ENCODE data around the gene TGFB1.
"Not testable (repeated sequence)": the region's sequence is repeated elsewhere in the genome, so short reads cannot be mapped to it uniquely, and the experiment has no call there.

Gene TGFB1

GRCh38 chr19:41302624-41303351, 50.9 kb downstream of the TGFB1 start:
- peak; percentile 80 for DNase-seq (ENCODE audit: low read depth in 2 of 2)

GRCh38 chr19:41300555-41300954, 53.2 kb downstream of the TGFB1 start:
- no peak for DNase-seq (ENCODE audit: low read depth in 2 of 2)

- DNase-seq (ENCODE audit: low read depth in 2 of 2), result no peak
These were observed 54.0 kb downstream of the TGFB1 start for GRCh38 chr19:41299755-41300089.

GRCh38 chr19:41299046-41299754, 54.5 kb downstream of the TGFB1 start:
- DNase-seq (ENCODE audit: low read depth in 2 of 2), result no peak

- peak in 1 of 2 donors; percentile 46 for DNase-seq (ENCODE audit: low read depth in 2 of 2)
These were observed 55.3 kb downstream of the TGFB1 start for GRCh38 chr19:41298348-41298964.

- no peak for DNase-seq (ENCODE audit: low read depth in 2 of 2)
These were observed 55.9 kb downstream of the TGFB1 start for GRCh38 chr19:41297628-41298347.

GRCh38 chr19:41296433-41296871, 57.3 kb downstream of the TGFB1 start:
- no peak for DNase-seq (ENCODE audit: low read depth in 2 of 2)

GRCh38 chr19:41295499-41295898, 58.2 kb downstream of the TGFB1 start:
- no peak for DNase-seq (ENCODE audit: low read depth in 2 of 2)

- DNase-seq (ENCODE audit: low read depth in 2 of 2), result no peak
These were observed 59.3 kb downstream of the TGFB1 start for GRCh38 chr19:41294393-41294792.

GRCh38 chr19:41289814-41290213, 63.9 kb downstream of the TGFB1 start:
- not testable (repeated sequence) for DNase-seq (ENCODE audit: low read depth in 2 of 2)

- DNase-seq (ENCODE audit: low read depth in 2 of 2), result no peak
These were observed 64.8 kb downstream of the TGFB1 start for GRCh38 chr19:41288673-41289530.
